KMS-11 (cell line): ENCODE measurements around the gene ANKLE1.

Source experiments
- H2AFZ ChIP-seq: fragments of 200-600 bp; sonication (generic); 2 replicates; pipeline ENCODE4 v1.6.1; 2016; ENCODE audit warnings: antibody characterized with exemption, mixed run types, low read depth
- H3K27ac ChIP-seq: fragments of 200-600 bp; sonication (generic); 2 replicates; pipeline ENCODE4 v1.6.1; 2016; ENCODE audit warnings: mild to moderate bottlenecking, mixed run types
- H3K27me3 ChIP-seq: fragments of 200-600 bp; sonication (generic); 2 replicates; pipeline ENCODE4 v1.6.1; 2017; ENCODE audit warnings: mild to moderate bottlenecking, low read depth, mixed run types, moderate library complexity; ENCODE audit not compliant: insufficient read depth
- H3K36me3 ChIP-seq: fragments of 200-600 bp; sonication (generic); 2 replicates; pipeline ENCODE4 v1.6.1; 2017; ENCODE audit warnings: mild to moderate bottlenecking, mixed run types; ENCODE audit not compliant: insufficient read depth
- H3K4me1 ChIP-seq: fragments of 200-600 bp; sonication (generic); 2 replicates; pipeline ENCODE4 v1.6.1; 2016; ENCODE audit warnings: mild to moderate bottlenecking, low read depth, mixed run types; ENCODE audit not compliant: poor library complexity, severe bottlenecking
- H3K4me2 ChIP-seq: fragments of 200-600 bp; sonication (generic); 2 replicates; pipeline ENCODE4 v1.7.0; 2016; ENCODE audit warnings: mild to moderate bottlenecking, mixed run types
- H3K4me3 ChIP-seq: fragments of 200-600 bp; sonication (generic); IDR thresholded peaks from 2 replicates; pipeline ENCODE4 v1.6.1; 2017; ENCODE audit warnings: low read depth, low read length, mixed read lengths; ENCODE audit not compliant: insufficient read depth
- H3K79me2 ChIP-seq: fragments of 200-600 bp; sonication (generic); 2 replicates; pipeline ENCODE4 v1.6.1; 2016; ENCODE audit warnings: low read depth, mixed run types; ENCODE audit not compliant: insufficient read depth
- H3K9ac ChIP-seq: fragments of 200-600 bp; sonication (generic); 2 replicates; pipeline ENCODE4 v1.6.1; 2016; ENCODE audit warnings: mild to moderate bottlenecking, mixed run types
- H4K20me1 ChIP-seq: fragments of 200-600 bp; sonication (generic); 2 replicates; pipeline ENCODE4 v1.6.1; 2016; ENCODE audit warnings: mild to moderate bottlenecking, mixed run types; ENCODE audit not compliant: insufficient read depth
- TF ChIP-seq, protein P1 (sequence below): fragments of 200-600 bp; sonication (generic); conservative IDR thresholded peaks from 2 replicates; pipeline ENCODE4 v1.6.1; 2017; ENCODE audit warnings: low read depth, mild to moderate bottlenecking, antibody characterized with exemption, low read length, moderate library complexity, mixed read lengths

ANKLE1 gene

DNA sequence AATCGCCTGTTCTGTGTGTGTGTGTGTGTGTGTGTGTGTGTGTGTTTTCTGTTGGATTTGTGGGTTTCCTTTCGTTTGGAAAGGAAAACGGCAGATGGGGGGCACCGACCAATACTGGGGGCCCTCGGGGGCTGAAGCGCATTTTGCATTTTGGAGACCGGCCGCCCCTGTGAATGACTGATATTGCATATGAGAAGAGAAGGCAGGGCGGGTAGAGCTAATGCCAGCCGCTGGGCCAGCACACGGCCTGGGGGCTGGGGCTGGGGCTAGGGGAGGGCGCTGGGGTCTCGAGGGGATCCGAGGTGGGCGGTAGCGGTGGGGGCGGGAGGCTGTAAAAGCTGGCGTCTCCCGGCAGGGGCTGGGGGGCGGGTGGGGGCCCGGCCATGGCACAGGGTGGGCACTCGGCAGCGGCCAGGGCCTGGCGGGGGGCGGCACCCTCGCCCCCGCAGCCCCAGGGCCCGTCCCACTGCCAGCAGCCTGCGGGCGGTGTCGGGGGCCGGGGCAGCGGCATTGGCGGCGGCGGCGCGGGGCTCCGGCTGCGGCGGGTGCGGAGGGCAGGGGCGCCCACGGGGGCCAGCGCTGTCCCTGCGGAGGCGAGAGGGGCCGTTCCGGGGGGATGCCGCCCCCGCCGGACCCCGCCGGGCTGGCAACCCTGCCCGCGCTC, 41.7 kb downstream of the ANKLE1 start:
- Histone ChIP-seq H3K4me3 (no peak overlapping the region), H3K9ac (no peak overlapping the region), H4K20me1 (no peaks in the 10 kb centered on the region), H2AFZ (no peak overlapping the region), H3K4me2 (no peak overlapping the region), H3K79me2 (no peaks in the 10 kb centered on the region), H3K36me3 (no peaks in the 10 kb centered on the region), H3K27me3 (no peaks in the 10 kb centered on the region), H3K4me1 (no peaks in the 10 kb centered on the region), H3K27ac (no peak overlapping the region)
- TF ChIP-seq, protein P1, sequence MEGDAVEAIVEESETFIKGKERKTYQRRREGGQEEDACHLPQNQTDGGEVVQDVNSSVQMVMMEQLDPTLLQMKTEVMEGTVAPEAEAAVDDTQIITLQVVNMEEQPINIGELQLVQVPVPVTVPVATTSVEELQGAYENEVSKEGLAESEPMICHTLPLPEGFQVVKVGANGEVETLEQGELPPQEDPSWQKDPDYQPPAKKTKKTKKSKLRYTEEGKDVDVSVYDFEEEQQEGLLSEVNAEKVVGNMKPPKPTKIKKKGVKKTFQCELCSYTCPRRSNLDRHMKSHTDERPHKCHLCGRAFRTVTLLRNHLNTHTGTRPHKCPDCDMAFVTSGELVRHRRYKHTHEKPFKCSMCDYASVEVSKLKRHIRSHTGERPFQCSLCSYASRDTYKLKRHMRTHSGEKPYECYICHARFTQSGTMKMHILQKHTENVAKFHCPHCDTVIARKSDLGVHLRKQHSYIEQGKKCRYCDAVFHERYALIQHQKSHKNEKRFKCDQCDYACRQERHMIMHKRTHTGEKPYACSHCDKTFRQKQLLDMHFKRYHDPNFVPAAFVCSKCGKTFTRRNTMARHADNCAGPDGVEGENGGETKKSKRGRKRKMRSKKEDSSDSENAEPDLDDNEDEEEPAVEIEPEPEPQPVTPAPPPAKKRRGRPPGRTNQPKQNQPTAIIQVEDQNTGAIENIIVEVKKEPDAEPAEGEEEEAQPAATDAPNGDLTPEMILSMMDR = no peak

DNA sequence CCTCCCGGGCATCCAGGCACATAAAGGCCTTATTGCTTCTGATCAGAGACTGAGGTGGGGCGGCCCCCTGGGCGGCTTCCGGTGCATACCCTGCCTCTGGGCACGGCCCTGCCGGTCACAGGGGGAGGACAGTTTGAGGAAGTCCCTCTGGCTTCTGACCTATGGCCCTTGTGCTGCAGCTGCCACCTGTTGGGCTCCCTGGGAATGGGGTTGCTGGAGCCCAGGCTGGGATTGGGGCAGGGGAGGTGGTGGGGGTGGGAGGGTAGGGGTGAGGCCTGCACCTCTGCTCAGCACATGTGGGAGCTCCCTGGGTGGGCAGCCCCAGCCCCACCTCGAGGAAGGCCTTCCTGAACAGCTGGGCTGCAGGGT, 42.2 kb downstream of the ANKLE1 start:
- Histone ChIP-seq H3K79me2 (no peaks in the 10 kb centered on the region), H4K20me1 (no peaks in the 10 kb centered on the region), H3K4me3 (no peak overlapping the region), H3K9ac (no peak overlapping the region), H2AFZ (no peak overlapping the region), H3K27ac (no peak overlapping the region), H3K27me3 (no peaks in the 10 kb centered on the region), H3K4me1 (no peaks in the 10 kb centered on the region), H3K36me3 (no peaks in the 10 kb centered on the region), H3K4me2 (no peak overlapping the region)
- TF ChIP-seq, protein P1 = no peak

- no peak overlapping the region for H2AFZ ChIP-seq
- no peaks in the 10 kb centered on the region for H3K4me1 ChIP-seq
- no peak overlapping the region for H3K4me2 ChIP-seq
- no peaks in the 10 kb centered on the region for H3K36me3 ChIP-seq
- no peak overlapping the region for H3K9ac ChIP-seq
- no peak overlapping the region for H3K27ac ChIP-seq
- H4K20me1 ChIP-seq = no peaks in the 10 kb centered on the region
- H3K79me2 ChIP-seq = no peaks in the 10 kb centered on the region
- H3K27me3 ChIP-seq = no peaks in the 10 kb centered on the region
- H3K4me3 ChIP-seq = no peak overlapping the region
- TF ChIP-seq, protein P1 = no peak
Measured at GRCh38 chr19:17324357-17325114, 42.8 kb downstream of the ANKLE1 start.

- Histone ChIP-seq H3K27me3 (no peaks in the 10 kb centered on the region), H2AFZ (no peak overlapping the region), H3K27ac (no peak overlapping the region), H4K20me1 (no peaks in the 10 kb centered on the region), H3K4me2 (no peak overlapping the region), H3K4me1 (no peaks in the 10 kb centered on the region), H3K79me2 (no peaks in the 10 kb centered on the region), H3K36me3 (no peaks in the 10 kb centered on the region), H3K4me3 (no peak overlapping the region), H3K9ac (no peak overlapping the region)
- TF ChIP-seq, protein P1 = no peak
Measured at GRCh38 chr19:17325133-17325532, 43.4 kb downstream of the ANKLE1 start.
